GM23338 (cell line): Measurements from ENCODE around the gene TTLL8.

Source experiments
- CREB1 ChIP-seq: fragments of 250-450 bp; sonication (Bioruptor Pico); IDR thresholded peaks from 2 replicates; pipeline ENCODE4 v1.5.0; 2020; ENCODE audit warnings: low read depth, mild to moderate bottlenecking, moderate library complexity
- EZH2 ChIP-seq: fragments of 200-600 bp; sonication (generic); IDR thresholded peaks from one replicate; pipeline ENCODE4 v1.8.0; 2017; ENCODE audit warnings: antibody characterized with exemption, mild to moderate bottlenecking, low read depth; ENCODE audit not compliant: unreplicated experiment
- EZH2phosphoT487 ChIP-seq: fragments of 200-600 bp; sonication (generic); IDR thresholded peaks from one replicate; pipeline ENCODE4 v1.8.1; 2018; ENCODE audit warnings: antibody characterized with exemption; ENCODE audit not compliant: unreplicated experiment
- POLR2AphosphoS5 ChIP-seq: IDR thresholded peaks from 2 replicates; pipeline ENCODE4 v1.6.1; 2016; ENCODE audit warnings: antibody characterized with exemption, low read depth
- STAT1 ChIP-seq: IDR thresholded peaks from one replicate; pipeline ENCODE4 v1.6.1; 2016; ENCODE audit warnings: antibody characterized with exemption; ENCODE audit not compliant: unreplicated experiment
- ZNF114 ChIP-seq: fragments of 250-450 bp; sonication (Bioruptor Pico); IDR thresholded peaks from 2 replicates; pipeline ENCODE4 v1.5.0; 2020; ENCODE audit warnings: mild to moderate bottlenecking, moderate library complexity
- TF ChIP-seq, protein P1 (sequence below), 2 experiments: fragments of 200-600 bp in 1 of 2; sonication (generic) in 1 of 2; conservative IDR thresholded peaks; 2 replicates each; pipeline versions ENCODE4 v1.5.1 to v1.6.1; 2016 to 2017; ENCODE audit warnings: antibody characterized with exemption in 2 of 2, low read depth in 2 of 2, mild to moderate bottlenecking in 2 of 2, moderate library complexity in 1 of 2
- TF ChIP-seq, protein P2 (sequence below): fragments of 250-450 bp; sonication (Bioruptor Pico); IDR thresholded peaks from 2 replicates; pipeline ENCODE4 v1.5.0; 2020; ENCODE audit warnings: mild to moderate bottlenecking, moderate library complexity

DNA sequence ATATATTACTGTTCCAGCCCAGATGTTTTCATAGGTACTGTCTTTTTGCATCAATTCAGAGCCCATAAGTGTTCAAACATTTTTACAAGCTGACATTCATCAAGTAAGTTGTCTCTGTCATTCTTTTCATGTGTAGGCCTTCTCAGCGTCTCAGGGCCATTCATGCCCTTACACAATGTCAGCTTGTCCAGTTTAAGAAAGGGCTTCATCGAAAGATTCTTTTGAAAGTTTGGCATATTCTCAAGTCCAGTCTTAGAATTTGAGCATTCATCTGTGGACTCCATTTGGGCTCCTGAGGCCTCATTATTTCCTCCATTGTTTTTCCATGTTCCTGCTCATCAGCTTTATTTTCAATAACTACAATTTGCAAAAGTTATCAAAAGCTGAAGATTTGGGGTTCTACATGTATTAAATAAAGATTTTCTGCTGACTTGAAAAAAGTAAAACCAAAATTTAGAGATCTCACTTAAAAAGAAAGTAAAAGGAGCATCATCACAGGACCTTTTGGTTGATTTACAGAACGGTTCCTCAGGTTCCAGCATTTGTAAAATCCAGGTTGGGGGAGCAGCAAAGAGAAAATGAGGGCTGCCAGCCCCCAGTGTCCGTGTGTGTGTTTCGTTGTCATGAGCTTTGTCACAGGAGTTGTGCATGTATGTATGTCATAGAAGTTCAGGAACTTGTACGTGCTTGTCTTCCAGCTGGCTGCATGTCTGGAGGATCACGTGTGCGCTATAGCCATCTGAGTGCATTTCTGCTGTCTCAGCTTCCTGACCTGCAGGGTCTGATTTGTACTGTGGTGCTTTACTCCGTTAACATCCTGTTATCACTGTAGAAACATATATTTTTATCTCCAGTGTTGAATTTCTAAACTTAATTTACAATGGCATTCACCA lies 47.4 kb upstream of the TTLL8 start:
- TF ChIP-seq, protein P1, sequence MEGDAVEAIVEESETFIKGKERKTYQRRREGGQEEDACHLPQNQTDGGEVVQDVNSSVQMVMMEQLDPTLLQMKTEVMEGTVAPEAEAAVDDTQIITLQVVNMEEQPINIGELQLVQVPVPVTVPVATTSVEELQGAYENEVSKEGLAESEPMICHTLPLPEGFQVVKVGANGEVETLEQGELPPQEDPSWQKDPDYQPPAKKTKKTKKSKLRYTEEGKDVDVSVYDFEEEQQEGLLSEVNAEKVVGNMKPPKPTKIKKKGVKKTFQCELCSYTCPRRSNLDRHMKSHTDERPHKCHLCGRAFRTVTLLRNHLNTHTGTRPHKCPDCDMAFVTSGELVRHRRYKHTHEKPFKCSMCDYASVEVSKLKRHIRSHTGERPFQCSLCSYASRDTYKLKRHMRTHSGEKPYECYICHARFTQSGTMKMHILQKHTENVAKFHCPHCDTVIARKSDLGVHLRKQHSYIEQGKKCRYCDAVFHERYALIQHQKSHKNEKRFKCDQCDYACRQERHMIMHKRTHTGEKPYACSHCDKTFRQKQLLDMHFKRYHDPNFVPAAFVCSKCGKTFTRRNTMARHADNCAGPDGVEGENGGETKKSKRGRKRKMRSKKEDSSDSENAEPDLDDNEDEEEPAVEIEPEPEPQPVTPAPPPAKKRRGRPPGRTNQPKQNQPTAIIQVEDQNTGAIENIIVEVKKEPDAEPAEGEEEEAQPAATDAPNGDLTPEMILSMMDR (conservative IDR thresholded peaks at IDR 0.05; ENCODE audit: low read depth in 2 of 2) = no peak
- no peak for TF ChIP-seq POLR2AphosphoS5
- TF ChIP-seq EZH2phosphoT487 = no peak
- TF ChIP-seq EZH2 = no peak
- no peak for TF ChIP-seq STAT1
- TF ChIP-seq CREB1 = no peak
- TF ChIP-seq ZNF114 = no peak
- TF ChIP-seq, protein P2, sequence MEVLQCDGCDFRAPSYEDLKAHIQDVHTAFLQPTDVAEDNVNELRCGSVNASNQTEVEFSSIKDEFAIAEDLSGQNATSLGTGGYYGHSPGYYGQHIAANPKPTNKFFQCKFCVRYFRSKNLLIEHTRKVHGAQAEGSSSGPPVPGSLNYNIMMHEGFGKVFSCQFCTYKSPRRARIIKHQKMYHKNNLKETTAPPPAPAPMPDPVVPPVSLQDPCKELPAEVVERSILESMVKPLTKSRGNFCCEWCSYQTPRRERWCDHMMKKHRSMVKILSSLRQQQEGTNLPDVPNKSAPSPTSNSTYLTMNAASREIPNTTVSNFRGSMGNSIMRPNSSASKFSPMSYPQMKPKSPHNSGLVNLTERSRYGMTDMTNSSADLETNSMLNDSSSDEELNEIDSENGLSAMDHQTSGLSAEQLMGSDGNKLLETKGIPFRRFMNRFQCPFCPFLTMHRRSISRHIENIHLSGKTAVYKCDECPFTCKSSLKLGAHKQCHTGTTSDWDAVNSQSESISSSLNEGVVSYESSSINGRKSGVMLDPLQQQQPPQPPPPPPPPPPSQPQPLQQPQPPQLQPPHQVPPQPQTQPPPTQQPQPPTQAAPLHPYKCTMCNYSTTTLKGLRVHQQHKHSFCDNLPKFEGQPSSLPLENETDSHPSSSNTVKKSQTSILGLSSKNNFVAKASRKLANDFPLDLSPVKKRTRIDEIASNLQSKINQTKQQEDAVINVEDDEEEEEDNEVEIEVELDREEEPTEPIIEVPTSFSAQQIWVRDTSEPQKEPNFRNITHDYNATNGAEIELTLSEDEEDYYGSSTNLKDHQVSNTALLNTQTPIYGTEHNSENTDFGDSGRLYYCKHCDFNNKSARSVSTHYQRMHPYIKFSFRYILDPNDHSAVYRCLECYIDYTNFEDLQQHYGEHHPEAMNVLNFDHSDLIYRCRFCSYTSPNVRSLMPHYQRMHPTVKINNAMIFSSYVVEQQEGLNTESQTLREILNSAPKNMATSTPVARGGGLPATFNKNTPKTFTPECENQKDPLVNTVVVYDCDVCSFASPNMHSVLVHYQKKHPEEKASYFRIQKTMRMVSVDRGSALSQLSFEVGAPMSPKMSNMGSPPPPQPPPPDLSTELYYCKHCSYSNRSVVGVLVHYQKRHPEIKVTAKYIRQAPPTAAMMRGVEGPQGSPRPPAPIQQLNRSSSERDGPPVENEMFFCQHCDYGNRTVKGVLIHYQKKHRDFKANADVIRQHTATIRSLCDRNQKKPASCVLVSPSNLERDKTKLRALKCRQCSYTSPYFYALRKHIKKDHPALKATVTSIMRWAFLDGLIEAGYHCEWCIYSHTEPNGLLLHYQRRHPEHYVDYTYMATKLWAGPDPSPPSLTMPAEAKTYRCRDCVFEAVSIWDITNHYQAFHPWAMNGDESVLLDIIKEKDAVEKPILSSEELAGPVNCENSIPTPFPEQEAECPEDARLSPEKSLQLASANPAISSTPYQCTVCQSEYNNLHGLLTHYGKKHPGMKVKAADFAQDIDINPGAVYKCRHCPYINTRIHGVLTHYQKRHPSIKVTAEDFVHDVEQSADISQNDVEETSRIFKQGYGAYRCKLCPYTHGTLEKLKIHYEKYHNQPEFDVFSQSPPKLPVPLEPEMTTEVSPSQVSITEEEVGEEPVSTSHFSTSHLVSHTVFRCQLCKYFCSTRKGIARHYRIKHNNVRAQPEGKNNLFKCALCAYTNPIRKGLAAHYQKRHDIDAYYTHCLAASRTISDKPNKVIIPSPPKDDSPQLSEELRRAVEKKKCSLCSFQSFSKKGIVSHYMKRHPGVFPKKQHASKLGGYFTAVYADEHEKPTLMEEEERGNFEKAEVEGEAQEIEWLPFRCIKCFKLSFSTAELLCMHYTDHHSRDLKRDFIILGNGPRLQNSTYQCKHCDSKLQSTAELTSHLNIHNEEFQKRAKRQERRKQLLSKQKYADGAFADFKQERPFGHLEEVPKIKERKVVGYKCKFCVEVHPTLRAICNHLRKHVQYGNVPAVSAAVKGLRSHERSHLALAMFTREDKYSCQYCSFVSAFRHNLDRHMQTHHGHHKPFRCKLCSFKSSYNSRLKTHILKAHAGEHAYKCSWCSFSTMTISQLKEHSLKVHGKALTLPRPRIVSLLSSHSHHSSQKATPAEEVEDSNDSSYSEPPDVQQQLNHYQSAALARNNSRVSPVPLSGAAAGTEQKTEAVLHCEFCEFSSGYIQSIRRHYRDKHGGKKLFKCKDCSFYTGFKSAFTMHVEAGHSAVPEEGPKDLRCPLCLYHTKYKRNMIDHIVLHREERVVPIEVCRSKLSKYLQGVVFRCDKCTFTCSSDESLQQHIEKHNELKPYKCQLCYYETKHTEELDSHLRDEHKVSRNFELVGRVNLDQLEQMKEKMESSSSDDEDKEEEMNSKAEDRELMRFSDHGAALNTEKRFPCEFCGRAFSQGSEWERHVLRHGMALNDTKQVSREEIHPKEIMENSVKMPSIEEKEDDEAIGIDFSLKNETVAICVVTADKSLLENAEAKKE = no peak
